SK-N-SH (cell line): Measurements from ENCODE around the gene AMD1. TPM values are rescaled to one million over a fixed set of nuclear protein-coding genes. Genes with fewer than 3 reads are reported as not detected.

ENCODE experiments used
- CTCF ChIA-PET: fragments of 300-600, 350-600 bp; formaldehyde crosslinking; extraction: SDS; loops from one replicate; lab custom pipeline; 2021; lab: Yijun Ruan, JAX
- POLR2A ChIA-PET: fragments of 350-600 bp; sonication (Branson Sonifier 250); formaldehyde crosslinking; extraction: SDS; loops from one replicate; lab custom pipeline; 2020; ENCODE audit warnings: antibody characterized with exemption, inconsistent platforms; lab: Yijun Ruan, JAX
- DNase-seq: peaks from one replicate; pipeline ENCODE4 v3.0.0; 2012
- H2AFZ ChIP-seq: fragments of 200-600 bp; sonication (generic); 2 replicates; pipeline ENCODE4 v1.8.1; 2016; ENCODE audit warnings: antibody characterized with exemption, mild to moderate bottlenecking, low read depth
- H3F3A ChIP-seq: fragments of 200-600 bp; sonication (generic); replicated peaks from 2 replicates; pipeline ENCODE3; 2016; ENCODE audit warnings: antibody characterized with exemption, mild to moderate bottlenecking; ENCODE audit not compliant: insufficient read depth
- H3K27ac ChIP-seq, 2 experiments: fragments of 200-500 bp in 1 of 2; fragments of 200-600 bp in 1 of 2; sonication (Bioruptor generic) in 1 of 2; sonication (generic), shearing (Covaris generic) in 1 of 2; 2 replicates each; pipeline versions ENCODE4 v1.5.1 to v1.6.1; 2014 to 2016; ENCODE audit warnings: low read depth in 2 of 2, inconsistent platforms in 1 of 2, low read length in 1 of 2, mild to moderate bottlenecking in 1 of 2, mixed read lengths in 1 of 2
- H3K27me3 ChIP-seq: fragments of 200-600 bp; sonication (generic), shearing (Covaris generic); 2 replicates; pipeline ENCODE4 v1.6.1; 2016; ENCODE audit warnings: mixed run types; ENCODE audit not compliant: insufficient read depth
- H3K36me3 ChIP-seq, 2 experiments: fragments of 200-500 bp in 1 of 2; fragments of 200-600 bp in 1 of 2; sonication (Bioruptor generic) in 1 of 2; sonication (generic) in 1 of 2; replicated peaks in 1 of 2; 2 replicates each; pipeline versions ENCODE3 to v1.5.1; 2014 to 2016; ENCODE audit warnings: low read length in 1 of 2, mild to moderate bottlenecking in 1 of 2; ENCODE audit not compliant: insufficient read depth in 2 of 2, control insufficient read depth in 1 of 2
- H3K4me1 ChIP-seq, 2 experiments: fragments of 200-500 bp in 1 of 2; fragments of 200-600 bp in 1 of 2; sonication (Bioruptor generic) in 1 of 2; sonication (generic), shearing (Covaris generic) in 1 of 2; 2 replicates each; pipeline versions ENCODE4 v1.5.1 to v1.6.1; 2014 to 2016; ENCODE audit warnings: low read depth in 1 of 2, low read length in 1 of 2, mixed run types in 1 of 2; ENCODE audit not compliant: insufficient read depth in 2 of 2, control insufficient read depth in 1 of 2
- H3K4me2 ChIP-seq: fragments of 200-600 bp; sonication (generic), shearing (Covaris generic); 2 replicates; pipeline ENCODE4 v1.6.1; 2017; ENCODE audit warnings: mixed run types
- H3K4me3 ChIP-seq, 2 experiments: fragments of 200-500 bp in 1 of 2; fragments of 200-600 bp in 1 of 2; sonication (Bioruptor generic) in 1 of 2; sonication (generic), shearing (Covaris generic) in 1 of 2; 2 replicates each; pipeline versions ENCODE4 v1.5.1 to v1.8.1; 2014 to 2016; ENCODE audit warnings: low read depth in 2 of 2, inconsistent platforms in 1 of 2, low read length in 1 of 2, mild to moderate bottlenecking in 1 of 2, mixed read lengths in 1 of 2, moderate library complexity in 1 of 2
- H3K79me2 ChIP-seq: fragments of 200-600 bp; sonication (generic); 2 replicates; pipeline ENCODE4 v1.8.1; 2017; ENCODE audit warnings: mild to moderate bottlenecking; ENCODE audit not compliant: insufficient read depth
- H3K9ac ChIP-seq: fragments of 200-600 bp; sonication (generic); 2 replicates; pipeline ENCODE4 v1.6.1; 2017; ENCODE audit warnings: mixed run types
- H3K9me2 ChIP-seq: fragments of 200-600 bp; sonication (generic); 2 replicates; pipeline ENCODE4 v1.6.1; 2017; ENCODE audit warnings: mixed run types
- H3K9me3 ChIP-seq: fragments of 200-600 bp; sonication (generic); 2 replicates; pipeline ENCODE4 v1.6.1; 2017; ENCODE audit warnings: mixed run types, mild to moderate bottlenecking, moderate library complexity
- H4K20me1 ChIP-seq: fragments of 200-600 bp; sonication (generic); 2 replicates; pipeline ENCODE4 v1.6.1; 2017; ENCODE audit warnings: mild to moderate bottlenecking, mixed run types; ENCODE audit not compliant: insufficient read depth
- CTCF ChIP-seq: fragments of 200-600 bp; sonication (generic); IDR thresholded peaks from 2 replicates; pipeline ENCODE4 v1.6.1; 2017; ENCODE audit warnings: antibody characterized with exemption, mild to moderate bottlenecking, moderate library complexity
- ELF1 ChIP-seq: IDR thresholded peaks from 2 replicates; pipeline ENCODE4 v1.4.0; 2012
- FOXJ3 ChIP-seq: sonication (generic); formaldehyde crosslinking; IDR thresholded peaks from 2 replicates; pipeline ENCODE4 v1.5.1; 2020; ENCODE audit warnings: mild to moderate bottlenecking, missing genetic modification reagents
- JUND ChIP-seq: IDR thresholded peaks from 2 replicates; pipeline ENCODE4 v1.4.0; 2012
- MEF2A ChIP-seq: IDR thresholded peaks from 2 replicates; pipeline ENCODE4 v1.4.0; 2012; ENCODE audit warnings: low read depth, borderline replicate concordance
- MXI1 ChIP-seq: IDR thresholded peaks from 2 replicates; pipeline ENCODE4 v1.6.1; 2012; ENCODE audit warnings: mild to moderate bottlenecking, low read depth, low read length, improper control_type of control experiment
- RCOR1 ChIP-seq: fragments of 150-350 bp; IDR thresholded peaks from 2 replicates; pipeline ENCODE4 v1.6.1; 2017; ENCODE audit warnings: antibody characterized with exemption, low read length
- REST ChIP-seq: IDR thresholded peaks from 2 replicates; pipeline ENCODE4 v1.6.1; 2012; ENCODE audit warnings: mild to moderate bottlenecking, low read depth, low read length, moderate library complexity
- TAF1 ChIP-seq: IDR thresholded peaks from 2 replicates; pipeline ENCODE4 v1.6.1; 2012; ENCODE audit warnings: low read depth, mild to moderate bottlenecking, low read length, moderate library complexity, borderline replicate concordance
- TCF12 ChIP-seq: IDR thresholded peaks from 2 replicates; pipeline ENCODE4 v1.4.0; 2012
- USF1 ChIP-seq: IDR thresholded peaks from 2 replicates; pipeline ENCODE4 v1.4.0; 2012; ENCODE audit warnings: low read depth, borderline replicate concordance
- WGBS: methylation state at CpG from one replicate; pipeline ENCODE4 v1.1.6; 2017; ENCODE audit warnings: low lambda C conversion rate; 5-methylcytosine and 5-hydroxymethylcytosine counted together
- polyA plus RNA-seq, 3 experiments: library from polyadenylated mRNA; depleted of rRNA; stranded (reverse); fragments of >200 nt; gene quantifications; 2 replicates each; pipeline ENCODE4 v1.2.3, GENCODE V29; 2012

The AMD1 gene
- polyA plus RNA-seq, 1 of the 3 experiments (the other 2 are of a cell fraction) = 21.1 TPM

- TF ChIP-seq TAF1 = no peak
- no peak for TF ChIP-seq RCOR1
Observed at GRCh38 chr6:110878751-110879522, 4.4 kb downstream of the AMD1 start (continued).

GRCh38 chr6:110880651-110881050 is 6.1 kb downstream of the AMD1 start:
- H3K4me2 ChIP-seq = no peak overlapping the region
- 90% methylated on average over 9 of the region's 9 CpGs for WGBS
- no peak overlapping the region for H3K4me3 ChIP-seq
- no peaks in the 10 kb centered on the region for H3K27me3 ChIP-seq
- H3K36me3 ChIP-seq = peaks cover 0 to 6% of the 10 kb centered on the region in 2 experiments
- ChIA-PET POLR2A (interaction anchor here (1.1 kb wide), 1 partner anchor 10 kb away, joined by 3 read pairs; no protein-coding TSS in a partner anchor), CTCF (interaction anchor here (5.2 kb wide), 1 partner anchor 198 kb away, joined by 41 read pairs; no protein-coding TSS in a partner anchor)
- peaks cover 99% of the 10 kb centered on the region for H4K20me1 ChIP-seq
- no peaks in the 10 kb centered on the region for H3K9me2 ChIP-seq
- no peak overlapping the region for H3K27ac ChIP-seq
- peaks cover 24% of the 10 kb centered on the region for H3F3A ChIP-seq
- no peak overlapping the region for H2AFZ ChIP-seq
- TF ChIP-seq MEF2A (no peak), JUND (no peak), TCF12 (no peak), FOXJ3 (CRISPR knock-in tag) (no peak), ELF1 (no peak)
- H3K9me3 ChIP-seq = no peaks in the 10 kb centered on the region
- no peak overlapping the region for H3K9ac ChIP-seq
- peaks cover 23 to 33% of the 10 kb centered on the region in 2 experiments; a peak in 3 of 4 replicates for H3K4me1 ChIP-seq
- no peak for DNase-seq
- peaks cover 100% of the 10 kb centered on the region for H3K79me2 ChIP-seq

- peaks cover 23 to 33% of the 10 kb centered on the region in 2 experiments; a peak in 3 of 4 replicates for H3K4me1 ChIP-seq
- H3K27me3 ChIP-seq = no peaks in the 10 kb centered on the region
- H3F3A ChIP-seq = peaks cover 21% of the 10 kb centered on the region
- peaks cover 100% of the 10 kb centered on the region for H3K79me2 ChIP-seq
- H4K20me1 ChIP-seq = peaks cover 100% of the 10 kb centered on the region
- H3K9me2 ChIP-seq = no peaks in the 10 kb centered on the region
- TF ChIP-seq MXI1 = no peak
- CTCF ChIA-PET = interaction anchor here (0.7 to 1.1 kb wide), 3 partner anchors 68 to 329 kb away, joined by 3 to 5 read pairs (median 3); no protein-coding TSS in a partner anchor
- H3K4me2 ChIP-seq = 0 out of 2 replicates have a peak overlapping the region, but pooled peaks have one; percentile 6
- peaks cover 0 to 6% of the 10 kb centered on the region in 2 experiments for H3K36me3 ChIP-seq
- POLR2A ChIA-PET = no interaction called here
- H3K9ac ChIP-seq = no peak overlapping the region
- no peak overlapping the region for H2AFZ ChIP-seq
- 82% methylated on average over 9 of the region's 9 CpGs for WGBS
- DNase-seq = no peak
- no peak overlapping the region for H3K4me3 ChIP-seq
- no peak overlapping the region for H3K27ac ChIP-seq
- no peaks in the 10 kb centered on the region for H3K9me3 ChIP-seq
Observed at GRCh38 chr6:110881546-110882273, 7.1 kb downstream of the AMD1 start.

- peaks cover 16% of the 10 kb centered on the region for H3F3A ChIP-seq
- no peak overlapping the region for H3K9ac ChIP-seq
- POLR2A ChIA-PET = no interaction called here
- H3K27me3 ChIP-seq = no peaks in the 10 kb centered on the region
- H2AFZ ChIP-seq = no peak overlapping the region
- no peak overlapping the region for H3K27ac ChIP-seq
- CTCF ChIA-PET = interaction anchor here (0.7 to 1.1 kb wide), 3 partner anchors 68 to 328 kb away, joined by 3 to 5 read pairs (median 3); no protein-coding TSS in a partner anchor
- no peak for DNase-seq
- no peaks in the 10 kb centered on the region for H3K9me3 ChIP-seq
- peaks cover 100% of the 10 kb centered on the region for H4K20me1 ChIP-seq
- peaks cover 17 to 33% of the 10 kb centered on the region in 2 experiments; a peak in 3 of 4 replicates for H3K4me1 ChIP-seq
- no peak overlapping the region for H3K4me3 ChIP-seq
- H3K9me2 ChIP-seq = no peaks in the 10 kb centered on the region
- H3K36me3 ChIP-seq = peaks cover 0 to 6% of the 10 kb centered on the region in 2 experiments
- H3K4me2 ChIP-seq = no peak overlapping the region
- H3K79me2 ChIP-seq = peaks cover 100% of the 10 kb centered on the region
- 91% methylated on average over 1 of the region's 1 CpG for WGBS
- no peak for TF ChIP-seq USF1
- no peak for TF ChIP-seq CTCF
- TF ChIP-seq REST = no peak
- no peak for TF ChIP-seq FOXJ3 (CRISPR knock-in tag)
- no peak for TF ChIP-seq TCF12
Observed at GRCh38 chr6:110882274-110882619, 7.7 kb downstream of the AMD1 start.
